Tibial artery (tissue), 4 donors: ENCODE data around the gene ENGASE.

ENCODE experiments used
- DNase-seq, 2 donors: peaks; one replicate each; pipeline ENCODE4 v3.0.0-alpha.2; 2019
- H3K27ac ChIP-seq, 2 donors: fragments of 200-600 bp; sonication (generic) in 1 of 2; 1 replicate in 1 of 2; 2 replicates in 1 of 2; pipeline ENCODE4 v1.5.1; 2018 to 2019; ENCODE audit warnings: mild to moderate bottlenecking in 1 of 2
- H3K27me3 ChIP-seq, 2 donors: fragments of 200-600 bp; sonication (generic) in 1 of 2; one replicate each; pipeline versions ENCODE4 v1.5.1 to v1.6.0; 2016 to 2019
- H3K36me3 ChIP-seq, 3 donors: fragments of 200-600 bp; sonication (generic) in 2 of 3; one replicate each; pipeline ENCODE4 v1.5.1; 2016 to 2019; ENCODE audit warnings: mild to moderate bottlenecking in 2 of 3
- H3K4me1 ChIP-seq, 4 donors: fragments of 200-600 bp; sonication (generic) in 2 of 4; 1 replicate in 3 of 4; 2 replicates in 1 of 4; pipeline ENCODE4 v1.5.1; 2016 to 2019
- H3K4me3 ChIP-seq, 2 donors: fragments of 200-600 bp; sonication (generic) in 1 of 2; 1 replicate in 1 of 2; 2 replicates in 1 of 2; pipeline ENCODE4 v1.5.1; 2018 to 2019; ENCODE audit warnings: mild to moderate bottlenecking in 2 of 2
- H3K9me3 ChIP-seq, 3 donors: fragments of 200-600 bp; sonication (generic) in 1 of 3; one replicate each; pipeline ENCODE4 v1.5.1; 2016 to 2019
- CTCF ChIP-seq, 2 experiments: fragments of 200-600 bp in 1 of 2; fragments of 450-650 bp in 1 of 2; IDR thresholded peaks; one replicate each; pipeline ENCODE4 v1.5.1; 2017 to 2019; ENCODE audit warnings: antibody characterized with exemption in 2 of 2, mild to moderate bottlenecking in 1 of 2, moderate library complexity in 1 of 2
- intact Hi-C: fragments of 100-400 bp; cut with DNase I; formaldehyde crosslinking; loops from one replicate; pipeline ENCODE4 v1.15.0; 2023; ENCODE audit warnings: low total_unique reads

Gene ENGASE

GRCh38 chr17:79117905-79118487 lies 43.4 kb downstream of the ENGASE start:
- intact Hi-C loops: no loop called here
- DNase-seq: no peak
- TF ChIP-seq CTCF (IDR thresholded peaks at IDR 0.05): no peak

GRCh38 chr17:79118924-79119323 lies 44.3 kb downstream of the ENGASE start:
- H3K4me1 ChIP-seq: peaks cover 0 to 14% (median 7%) of the 10 kb centered on the region in 4 donors
- TF ChIP-seq CTCF (IDR thresholded peaks at IDR 0.05): no peak
- no peaks in the 10 kb centered on the region for H3K36me3 ChIP-seq
- no peaks in the 10 kb centered on the region for H3K9me3 ChIP-seq
- intact Hi-C loops: no loop called here
- H3K27me3 ChIP-seq: peaks cover 0 to 88% of the 10 kb centered on the region in 2 donors
- DNase-seq: no peak
- H3K27ac ChIP-seq: no peak overlapping the region
- H3K4me3 ChIP-seq: no peak overlapping the region

More at GRCh38 chr17:79117905-79118487, 43.4 kb downstream of the ENGASE start:
- H3K9me3 ChIP-seq: no peaks in the 10 kb centered on the region
- no peak overlapping the region for H3K4me3 ChIP-seq
- peaks cover 0 to 14% (median 7%) of the 10 kb centered on the region in 4 donors for H3K4me1 ChIP-seq
- H3K36me3 ChIP-seq: no peaks in the 10 kb centered on the region
- H3K27ac ChIP-seq: no peak overlapping the region
- peaks cover 0 to 88% of the 10 kb centered on the region in 2 donors for H3K27me3 ChIP-seq

- Histone ChIP-seq H3K27ac (no peak overlapping the region), H3K9me3 (no peaks in the 10 kb centered on the region), H3K27me3 (peaks cover 0 to 85% of the 10 kb centered on the region in 2 donors), H3K4me3 (no peak overlapping the region), H3K36me3 (no peaks in the 10 kb centered on the region), H3K4me1 (peaks cover 0 to under 1% (median 0%) of the 10 kb centered on the region in 4 donors)
- no peak for TF ChIP-seq CTCF (IDR thresholded peaks at IDR 0.05)
- DNase-seq: no peak
- intact Hi-C loops: no loop called here
Observed at GRCh38 chr17:79120259-79120658, 45.6 kb downstream of the ENGASE start.

GRCh38 chr17:79123988-79124387 lies 49.4 kb downstream of the ENGASE start:
- intact Hi-C loops: no loop called here
- Histone ChIP-seq H3K4me3 (no peak overlapping the region), H3K27ac (no peak overlapping the region), H3K27me3 (peaks cover 0 to 85% of the 10 kb centered on the region in 2 donors), H3K4me1 (no peaks in the 10 kb centered on the region), H3K9me3 (no peaks in the 10 kb centered on the region), H3K36me3 (no peaks in the 10 kb centered on the region)
- TF ChIP-seq CTCF (IDR thresholded peaks at IDR 0.05): no peak
- DNase-seq: no peak

- Histone ChIP-seq H3K36me3 (no peaks in the 10 kb centered on the region), H3K4me1 (no peaks in the 10 kb centered on the region), H3K9me3 (peaks cover 0 to 5% (median 3%) of the 10 kb centered on the region in 3 donors), H3K27me3 (peaks cover 0 to 85% of the 10 kb centered on the region in 2 donors), H3K4me3 (no peak overlapping the region), H3K27ac (no peak overlapping the region)
- intact Hi-C loops: no loop called here
- DNase-seq: no peak
- no peak for TF ChIP-seq CTCF (IDR thresholded peaks at IDR 0.05)
Observed at GRCh38 chr17:79124513-79125209, 50.0 kb downstream of the ENGASE start.
